ENCODE results near the gene MGAT4A. TPM values are rescaled to one million over a fixed set of nuclear protein-coding genes. Genes with fewer than 3 reads are reported as not detected.

MGAT4A gene
- total and polyA plus RNA-seq, 10 of the 15 experiments (the other 5 are each of a cell fraction or from before 2014, with no cell fraction given), result 4.3 to 23.4 (median 13.6) TPM

DNA sequence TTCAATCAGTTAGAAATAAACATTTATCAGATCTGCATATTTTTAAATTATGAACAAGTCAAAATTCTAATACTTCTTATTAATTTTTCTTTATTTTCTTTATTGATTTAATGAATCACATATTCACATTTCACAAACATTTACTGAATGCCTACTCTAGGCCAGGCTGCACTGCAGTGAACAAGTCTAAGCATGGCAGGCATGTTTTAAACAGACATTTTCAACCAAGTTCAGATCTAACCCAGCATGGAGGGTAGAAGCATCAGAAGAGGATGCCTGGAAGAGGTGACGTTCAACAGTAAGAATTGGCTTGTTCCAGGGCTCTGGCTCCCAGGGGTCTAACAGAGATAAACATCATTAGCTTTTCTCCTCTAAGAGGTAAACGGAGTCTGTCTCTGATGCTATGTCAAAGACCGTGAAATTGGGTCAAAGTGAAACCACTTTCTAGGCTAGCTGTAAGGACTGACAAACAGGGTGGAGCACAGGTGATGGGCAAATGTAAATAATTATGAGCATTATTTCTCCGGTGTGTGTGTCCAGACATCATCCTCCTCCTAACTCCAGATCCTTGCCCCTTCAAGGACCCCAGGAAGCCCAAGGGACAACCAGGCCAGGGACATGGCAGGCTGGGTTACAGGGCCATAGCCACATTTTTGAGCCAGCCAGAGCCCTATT, 72.0 kb downstream of the MGAT4A start:
- ChIA-PET RAD21 (ENCODE audit: unreplicated experiment) (interaction anchor here (1.1 kb wide), 1 partner anchor 10 kb away, joined by 3 read pairs; no protein-coding TSS in a partner anchor), POLR2A (no interaction called here), SMC1A (ENCODE audit: uncharacterized antibody, unreplicated experiment) (interaction anchor here (0.7 to 1.9 kb wide), 5 partner anchors 10 to 50 kb away, joined by 3 to 5 read pairs (median 3); no protein-coding TSS in a partner anchor), CTCF (interaction anchor here (1.4 to 3.7 kb wide), 2 partner anchors 10 to 182 kb away, joined by 4 to 20 read pairs; no protein-coding TSS in a partner anchor)
- Histone ChIP-seq H3K36me3 (ENCODE audit: control insufficient read depth in 2 of 2, insufficient read depth in 2 of 2, low read length in 1 of 2) (no peaks in the 10 kb centered on the region), H3K79me2 (ENCODE audit: control insufficient read depth, insufficient read depth, low read length) (no peaks in the 10 kb centered on the region), H2AFZ (ENCODE audit: control insufficient read depth, low read depth, low read length) (no peak overlapping the region), H3K4me3 (no peak overlapping the region), H3K27ac (ENCODE audit: control insufficient read depth, insufficient read depth) (no peak overlapping the region), H3K4me1 (ENCODE audit: control insufficient read depth, insufficient read depth, low read length) (no peaks in the 10 kb centered on the region), H4K20me1 (ENCODE audit: control insufficient read depth, insufficient read depth) (no peaks in the 10 kb centered on the region), H3K27me3 (replicated peaks in 1 of 2; ENCODE audit: control insufficient read depth in 2 of 2, insufficient read depth in 2 of 2, low read length in 1 of 2) (no peaks in the 10 kb centered on the region), H3K4me2 (ENCODE audit: control insufficient read depth, insufficient read depth) (no peak overlapping the region), H3K9me3 (replicated peaks; ENCODE audit: control insufficient read depth, insufficient read depth, low read length) (no peaks in the 10 kb centered on the region), H3K9ac (ENCODE audit: control insufficient read depth, insufficient read depth, low read length) (no peak overlapping the region)
- DNase-seq (ENCODE audit: low read depth, low spot score) (no peak), FAIRE-seq (no peak), ATAC-seq (peak; percentile 33; the same call in 1 of the 3 replicates)
- no TSS peak for BruUV-seq (replicated peaks)
- intact Hi-C loops (cut with micrococcal nuclease; ENCODE audit: unreplicated experiment), result no loop called here
- in situ Hi-C loops (cut with MboI), result no loop called here
- 19% methylated on average over 4 of the region's 4 CpGs for WGBS (ENCODE audit: insufficient coverage, insufficient replicate concordance, low lambda C conversion rate, missing lambda C conversion rate)
- TF ChIP-seq, protein P1, sequence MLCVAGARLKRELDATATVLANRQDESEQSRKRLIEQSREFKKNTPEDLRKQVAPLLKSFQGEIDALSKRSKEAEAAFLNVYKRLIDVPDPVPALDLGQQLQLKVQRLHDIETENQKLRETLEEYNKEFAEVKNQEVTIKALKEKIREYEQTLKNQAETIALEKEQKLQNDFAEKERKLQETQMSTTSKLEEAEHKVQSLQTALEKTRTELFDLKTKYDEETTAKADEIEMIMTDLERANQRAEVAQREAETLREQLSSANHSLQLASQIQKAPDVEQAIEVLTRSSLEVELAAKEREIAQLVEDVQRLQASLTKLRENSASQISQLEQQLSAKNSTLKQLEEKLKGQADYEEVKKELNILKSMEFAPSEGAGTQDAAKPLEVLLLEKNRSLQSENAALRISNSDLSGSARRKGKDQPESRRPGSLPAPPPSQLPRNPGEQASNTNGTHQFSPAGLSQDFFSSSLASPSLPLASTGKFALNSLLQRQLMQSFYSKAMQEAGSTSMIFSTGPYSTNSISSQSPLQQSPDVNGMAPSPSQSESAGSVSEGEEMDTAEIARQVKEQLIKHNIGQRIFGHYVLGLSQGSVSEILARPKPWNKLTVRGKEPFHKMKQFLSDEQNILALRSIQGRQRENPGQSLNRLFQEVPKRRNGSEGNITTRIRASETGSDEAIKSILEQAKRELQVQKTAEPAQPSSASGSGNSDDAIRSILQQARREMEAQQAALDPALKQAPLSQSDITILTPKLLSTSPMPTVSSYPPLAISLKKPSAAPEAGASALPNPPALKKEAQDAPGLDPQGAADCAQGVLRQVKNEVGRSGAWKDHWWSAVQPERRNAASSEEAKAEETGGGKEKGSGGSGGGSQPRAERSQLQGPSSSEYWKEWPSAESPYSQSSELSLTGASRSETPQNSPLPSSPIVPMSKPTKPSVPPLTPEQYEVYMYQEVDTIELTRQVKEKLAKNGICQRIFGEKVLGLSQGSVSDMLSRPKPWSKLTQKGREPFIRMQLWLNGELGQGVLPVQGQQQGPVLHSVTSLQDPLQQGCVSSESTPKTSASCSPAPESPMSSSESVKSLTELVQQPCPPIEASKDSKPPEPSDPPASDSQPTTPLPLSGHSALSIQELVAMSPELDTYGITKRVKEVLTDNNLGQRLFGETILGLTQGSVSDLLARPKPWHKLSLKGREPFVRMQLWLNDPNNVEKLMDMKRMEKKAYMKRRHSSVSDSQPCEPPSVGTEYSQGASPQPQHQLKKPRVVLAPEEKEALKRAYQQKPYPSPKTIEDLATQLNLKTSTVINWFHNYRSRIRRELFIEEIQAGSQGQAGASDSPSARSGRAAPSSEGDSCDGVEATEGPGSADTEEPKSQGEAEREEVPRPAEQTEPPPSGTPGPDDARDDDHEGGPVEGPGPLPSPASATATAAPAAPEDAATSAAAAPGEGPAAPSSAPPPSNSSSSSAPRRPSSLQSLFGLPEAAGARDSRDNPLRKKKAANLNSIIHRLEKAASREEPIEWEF (IDR thresholded peaks at IDR 0.05; ENCODE audit: insufficient replicate concordance, low read depth, low read length), result no peak
- TF ChIP-seq GATAD2B (conservative IDR thresholded peaks at IDR 0.05; ENCODE audit: low read depth), result no peak
- no peak for TF ChIP-seq FOXM1 (IDR thresholded peaks at IDR 0.05; ENCODE audit: low read depth, low read length)
- no peak for TF ChIP-seq SPI1 (IDR thresholded peaks at IDR 0.05; ENCODE audit: borderline replicate concordance, insufficient read depth, low read depth, low read length)
- TF ChIP-seq TAF1 (IDR thresholded peaks at IDR 0.05; ENCODE audit: borderline replicate concordance, low read depth, low read length), result no peak
- no peak for TF ChIP-seq RAD51 (IDR thresholded peaks at IDR 0.05)
- TF ChIP-seq KLF5 (IDR thresholded peaks at IDR 0.05; ENCODE audit: partially characterized antibody), result no peak
- no peak for TF ChIP-seq POU2F2 (IDR thresholded peaks at IDR 0.05; ENCODE audit: borderline replicate concordance, low read depth, low read length)
- TF ChIP-seq RAD21 (IDR thresholded peaks at IDR 0.05; ENCODE audit: insufficient read depth, low read depth, low read length), result no peak
- TF ChIP-seq BMI1 (IDR thresholded peaks at IDR 0.05; ENCODE audit: borderline replicate concordance), result no peak
- no peak for TF ChIP-seq SIX5 (IDR thresholded peaks at IDR 0.05; ENCODE audit: low read depth, low read length, severe bottlenecking)
- TF ChIP-seq MTA3 (IDR thresholded peaks at IDR 0.05; ENCODE audit: borderline replicate concordance, low read length), result no peak
- TF ChIP-seq, protein P2, sequence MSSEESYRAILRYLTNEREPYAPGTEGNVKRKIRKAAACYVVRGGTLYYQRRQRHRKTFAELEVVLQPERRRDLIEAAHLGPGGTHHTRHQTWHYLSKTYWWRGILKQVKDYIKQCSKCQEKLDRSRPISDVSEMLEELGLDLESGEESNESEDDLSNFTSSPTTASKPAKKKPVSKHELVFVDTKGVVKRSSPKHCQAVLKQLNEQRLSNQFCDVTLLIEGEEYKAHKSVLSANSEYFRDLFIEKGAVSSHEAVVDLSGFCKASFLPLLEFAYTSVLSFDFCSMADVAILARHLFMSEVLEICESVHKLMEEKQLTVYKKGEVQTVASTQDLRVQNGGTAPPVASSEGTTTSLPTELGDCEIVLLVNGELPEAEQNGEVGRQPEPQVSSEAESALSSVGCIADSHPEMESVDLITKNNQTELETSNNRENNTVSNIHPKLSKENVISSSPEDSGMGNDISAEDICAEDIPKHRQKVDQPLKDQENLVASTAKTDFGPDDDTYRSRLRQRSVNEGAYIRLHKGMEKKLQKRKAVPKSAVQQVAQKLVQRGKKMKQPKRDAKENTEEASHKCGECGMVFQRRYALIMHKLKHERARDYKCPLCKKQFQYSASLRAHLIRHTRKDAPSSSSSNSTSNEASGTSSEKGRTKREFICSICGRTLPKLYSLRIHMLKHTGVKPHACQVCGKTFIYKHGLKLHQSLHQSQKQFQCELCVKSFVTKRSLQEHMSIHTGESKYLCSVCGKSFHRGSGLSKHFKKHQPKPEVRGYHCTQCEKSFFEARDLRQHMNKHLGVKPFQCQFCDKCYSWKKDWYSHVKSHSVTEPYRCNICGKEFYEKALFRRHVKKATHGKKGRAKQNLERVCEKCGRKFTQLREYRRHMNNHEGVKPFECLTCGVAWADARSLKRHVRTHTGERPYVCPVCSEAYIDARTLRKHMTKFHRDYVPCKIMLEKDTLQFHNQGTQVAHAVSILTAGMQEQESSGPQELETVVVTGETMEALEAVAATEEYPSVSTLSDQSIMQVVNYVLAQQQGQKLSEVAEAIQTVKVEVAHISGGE (CRISPR knock-in tag; IDR thresholded peaks at IDR 0.05), result no peak
- no peak for TF ChIP-seq CBFB (IDR thresholded peaks at IDR 0.05; ENCODE audit: low read depth)
- no peak for TF ChIP-seq RELA (IDR thresholded peaks at IDR 0.05; ENCODE audit: borderline replicate concordance, partially characterized antibody)
- no peak for TF ChIP-seq ASH2L (IDR thresholded peaks at IDR 0.05; ENCODE audit: borderline replicate concordance, low read depth)

Measured in GM12878 (cell line).